Measurements from ENCODE around the gene OBSCN. TPM values are rescaled to one million over a fixed set of nuclear protein-coding genes. Genes with fewer than 3 reads are reported as not detected.

OBSCN gene
- total and polyA plus RNA-seq, 10 of the 15 experiments (the other 5 are each of a cell fraction or from before 2014, with no cell fraction given), result 0.01 to 0.36 (median 0.08) TPM; not detected in 2

GRCh38 chr1:228343191-228343661, 135.4 kb downstream of the OBSCN start:
- Histone ChIP-seq H3K4me3 (no peak overlapping the region), H3K4me2 (ENCODE audit: control insufficient read depth, insufficient read depth) (no peak overlapping the region), H3K27me3 (replicated peaks in 1 of 2; ENCODE audit: control insufficient read depth in 2 of 2, insufficient read depth in 2 of 2, low read length in 1 of 2) (no peaks in the 10 kb centered on the region; a peak in 1 of 4 replicates), H3K79me2 (ENCODE audit: control insufficient read depth, insufficient read depth, low read length) (no peaks in the 10 kb centered on the region), H3K27ac (ENCODE audit: control insufficient read depth, insufficient read depth) (no peak overlapping the region), H4K20me1 (ENCODE audit: control insufficient read depth, insufficient read depth) (no peaks in the 10 kb centered on the region), H3K36me3 (ENCODE audit: control insufficient read depth in 2 of 2, insufficient read depth in 2 of 2, low read length in 1 of 2) (no peaks in the 10 kb centered on the region), H3K9ac (ENCODE audit: control insufficient read depth, insufficient read depth, low read length) (no peak overlapping the region), H3K4me1 (ENCODE audit: control insufficient read depth, insufficient read depth, low read length) (no peaks in the 10 kb centered on the region), H2AFZ (ENCODE audit: control insufficient read depth, low read depth, low read length) (no peak overlapping the region), H3K9me3 (replicated peaks; ENCODE audit: control insufficient read depth, insufficient read depth, low read length) (no peaks in the 10 kb centered on the region; the same call in 2 of the 3 replicates)
- SMC1A ChIA-PET (ENCODE audit: uncharacterized antibody, unreplicated experiment), result no interaction called here
- DNase-seq (ENCODE audit: low read depth, low spot score), result no peak
- no peak for TF ChIP-seq NFIC (IDR thresholded peaks at IDR 0.05; ENCODE audit: low read depth, low read length)
- TF ChIP-seq TARDBP (IDR thresholded peaks at IDR 0.05; ENCODE audit: borderline replicate concordance), result no peak
- no peak for TF ChIP-seq SP1 (IDR thresholded peaks at IDR 0.05; ENCODE audit: low read depth, low read length)
- no peak for TF ChIP-seq HDAC6 (IDR thresholded peaks at IDR 0.05; ENCODE audit: unreplicated experiment)
- no peak for TF ChIP-seq SPI1 (IDR thresholded peaks at IDR 0.05; ENCODE audit: borderline replicate concordance, insufficient read depth, low read depth, low read length)
- no peak for TF ChIP-seq IRF5 (IDR thresholded peaks at IDR 0.05; ENCODE audit: borderline replicate concordance)
- no peak for TF ChIP-seq HCFC1 (IDR thresholded peaks at IDR 0.05; ENCODE audit: low read length)
- TF ChIP-seq PAX5 (IDR thresholded peaks at IDR 0.05; ENCODE audit: borderline replicate concordance, low read depth, low read length), result no peak
- TF ChIP-seq NRF1 (conservative IDR thresholded peaks at IDR 0.05; ENCODE audit: low read depth, low read length), result no peak
- TF ChIP-seq ELK1 (IDR thresholded peaks at IDR 0.05; ENCODE audit: low read depth, low read length), result no peak
- no peak for TF ChIP-seq NFYB (IDR thresholded peaks at IDR 0.05; ENCODE audit: insufficient read depth, low read depth, low read length)
- TF ChIP-seq CREM (IDR thresholded peaks at IDR 0.05; ENCODE audit: low read depth), result no peak
- no peak for TF ChIP-seq CHD1 (IDR thresholded peaks at IDR 0.05; ENCODE audit: low read depth, low read length)
- no peak for TF ChIP-seq RUNX3 (IDR thresholded peaks at IDR 0.05; ENCODE audit: low read length)
- intact Hi-C loops (cut with micrococcal nuclease; ENCODE audit: unreplicated experiment), result no loop called here
- CTCF ChIA-PET, result no interaction called here
- no peak for ATAC-seq
- WGBS (ENCODE audit: insufficient coverage, insufficient replicate concordance, low lambda C conversion rate, missing lambda C conversion rate), result 63% methylated on average over 15 of the region's 19 CpGs
- BruUV-seq (replicated peaks), result no TSS peak
- no peak for FAIRE-seq
- RAD21 ChIA-PET (ENCODE audit: unreplicated experiment), result no interaction called here
- POLR2A ChIA-PET, result no interaction called here
- in situ Hi-C loops (cut with MboI), result no loop called here
